ENCODE results near the gene PAX5.

PAX5 gene

GRCh38 chr9:36825179-36825578 lies 208.9 kb downstream of the PAX5 start:
- no peaks in the 10 kb centered on the region for H4K20me1 ChIP-seq (ENCODE audit: insufficient read depth, low read length)
- TF ChIP-seq EZH2 (optimal IDR thresholded peaks at IDR 0.05; ENCODE audit: low read depth, low read length), result no peak
- TF ChIP-seq EZH2phosphoT487 (IDR thresholded peaks at IDR 0.05; ENCODE audit: low read length), result no peak
- no peak for TF ChIP-seq CTCF (IDR thresholded peaks at IDR 0.05; ENCODE audit: low read length)

GRCh38 chr9:36823934-36824333 lies 210.1 kb downstream of the PAX5 start:
- TF ChIP-seq EZH2 (optimal IDR thresholded peaks at IDR 0.05; ENCODE audit: low read depth, low read length) (no peak), CTCF (IDR thresholded peaks at IDR 0.05; ENCODE audit: low read length) (no peak), EZH2phosphoT487 (IDR thresholded peaks at IDR 0.05; ENCODE audit: low read length) (no peak)
- no peaks in the 10 kb centered on the region for H3K9me3 ChIP-seq (replicated peaks; ENCODE audit: insufficient read depth, low read length)
- H2AFZ ChIP-seq (ENCODE audit: low read length), result no peak overlapping the region
- H3K4me2 ChIP-seq (ENCODE audit: low read depth, low read length), result no peak overlapping the region
- H3K27ac ChIP-seq (ENCODE audit: low read length), result no peak overlapping the region
- H3K79me2 ChIP-seq (ENCODE audit: low read length), result no peaks in the 10 kb centered on the region
- DNase-seq, result no peak
- H3K4me3 ChIP-seq (ENCODE audit: low read length), result no peak overlapping the region
- H3K36me3 ChIP-seq (replicated peaks; ENCODE audit: insufficient read depth, low read length), result no peaks in the 10 kb centered on the region
- H4K20me1 ChIP-seq (ENCODE audit: insufficient read depth, low read length), result no peaks in the 10 kb centered on the region
- H3F3A ChIP-seq (ENCODE audit: insufficient read depth, low read length), result no peaks in the 10 kb centered on the region
- no peaks in the 10 kb centered on the region for H3K4me1 ChIP-seq (ENCODE audit: low read length)
- H3K9ac ChIP-seq (ENCODE audit: low read length), result no peak overlapping the region
- peaks cover 12% of the 10 kb centered on the region for H3K27me3 ChIP-seq (replicated peaks; ENCODE audit: insufficient read depth, low read length)
- no peaks in the 10 kb centered on the region for H3K9me2 ChIP-seq (replicated peaks; ENCODE audit: insufficient read depth, low read length)

More at GRCh38 chr9:36825179-36825578, 208.9 kb downstream of the PAX5 start:
- Histone ChIP-seq H3F3A (ENCODE audit: insufficient read depth, low read length) (no peaks in the 10 kb centered on the region), H3K9me3 (replicated peaks; ENCODE audit: insufficient read depth, low read length) (no peaks in the 10 kb centered on the region), H3K79me2 (ENCODE audit: low read length) (no peaks in the 10 kb centered on the region), H2AFZ (ENCODE audit: low read length) (no peak overlapping the region), H3K9me2 (replicated peaks; ENCODE audit: insufficient read depth, low read length) (no peaks in the 10 kb centered on the region), H3K4me2 (ENCODE audit: low read depth, low read length) (no peak overlapping the region), H3K4me1 (ENCODE audit: low read length) (no peaks in the 10 kb centered on the region), H3K27me3 (replicated peaks; ENCODE audit: insufficient read depth, low read length) (peaks cover 3% of the 10 kb centered on the region; the same call in 1 of the 2 replicates), H3K36me3 (replicated peaks; ENCODE audit: insufficient read depth, low read length) (no peaks in the 10 kb centered on the region), H3K9ac (ENCODE audit: low read length) (no peak overlapping the region), H3K4me3 (ENCODE audit: low read length) (no peak overlapping the region), H3K27ac (ENCODE audit: low read length) (no peak overlapping the region)
- no peak for DNase-seq

- Histone ChIP-seq H3K4me1 (ENCODE audit: low read length) (no peaks in the 10 kb centered on the region), H3K27me3 (replicated peaks; ENCODE audit: insufficient read depth, low read length) (peaks cover 15% of the 10 kb centered on the region), H3K9ac (ENCODE audit: low read length) (no peak overlapping the region), H3K4me3 (ENCODE audit: low read length) (no peak overlapping the region), H3K4me2 (ENCODE audit: low read depth, low read length) (no peak overlapping the region), H3K36me3 (replicated peaks; ENCODE audit: insufficient read depth, low read length) (no peaks in the 10 kb centered on the region), H2AFZ (ENCODE audit: low read length) (no peak overlapping the region), H3F3A (ENCODE audit: insufficient read depth, low read length) (no peaks in the 10 kb centered on the region), H3K27ac (ENCODE audit: low read length) (no peak overlapping the region), H4K20me1 (ENCODE audit: insufficient read depth, low read length) (no peaks in the 10 kb centered on the region), H3K79me2 (ENCODE audit: low read length) (no peaks in the 10 kb centered on the region), H3K9me2 (replicated peaks; ENCODE audit: insufficient read depth, low read length) (no peaks in the 10 kb centered on the region), H3K9me3 (replicated peaks; ENCODE audit: insufficient read depth, low read length) (no peaks in the 10 kb centered on the region)
- TF ChIP-seq EZH2 (optimal IDR thresholded peaks at IDR 0.05; ENCODE audit: low read depth, low read length) (no peak), EZH2phosphoT487 (IDR thresholded peaks at IDR 0.05; ENCODE audit: low read length) (no peak), CTCF (IDR thresholded peaks at IDR 0.05; ENCODE audit: low read length) (no peak)
- DNase-seq, result no peak
Observed at GRCh38 chr9:36823466-36823865, 210.6 kb downstream of the PAX5 start.
